HG03103 (cell line): ENCODE data around the gene TEFM.
"Not testable (repeated sequence)": the region's sequence is repeated elsewhere in the genome, so short reads cannot be mapped to it uniquely, and the experiment has no call there.

Source experiments
- ATAC-seq: cut with Tn5 transposase; IDR thresholded peaks from one replicate; pipeline ENCODE4 v1.9.1; 2021; ENCODE audit warnings: low read depth; ENCODE audit not compliant: unreplicated experiment

The TEFM gene

DNA sequence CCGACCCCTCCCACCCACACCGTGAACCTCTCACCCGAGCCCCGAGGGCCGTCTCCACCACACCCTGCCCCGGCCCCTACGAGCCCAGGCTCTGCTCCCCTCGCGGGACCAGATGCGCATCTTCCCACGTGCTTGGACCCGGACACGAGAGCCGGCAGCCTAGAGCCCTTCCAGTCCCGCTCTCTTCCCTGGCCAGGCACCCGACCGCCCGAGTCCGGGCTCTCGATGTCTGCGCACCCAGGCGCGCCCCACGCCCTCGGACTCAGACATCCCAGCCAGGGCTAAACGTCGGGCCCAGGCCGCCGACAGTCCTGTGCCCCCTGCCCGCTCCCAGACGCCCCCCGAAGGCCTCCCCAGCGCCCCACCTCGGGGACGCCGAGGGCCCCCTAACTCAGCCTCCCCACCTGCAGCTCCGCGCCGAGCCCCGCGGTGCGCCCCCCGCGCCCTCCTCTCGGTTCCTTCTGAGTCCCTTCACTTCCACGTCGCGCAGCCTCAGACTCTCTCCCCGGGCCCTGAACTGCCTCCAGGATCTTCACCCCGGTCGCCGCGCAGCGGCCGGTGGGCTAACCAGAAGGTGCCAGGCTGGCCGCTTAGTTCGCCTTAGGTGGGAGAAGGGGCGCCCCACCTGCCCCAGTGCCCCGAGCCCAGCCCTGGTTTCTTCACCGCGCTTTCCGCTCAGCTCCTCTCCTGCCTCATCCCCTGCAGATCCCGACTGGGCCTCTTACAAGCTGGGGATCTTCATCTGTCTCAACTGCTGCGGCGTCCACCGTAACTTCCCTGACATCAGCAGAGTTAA is 16.4 kb upstream of the TEFM start:
- no peak for ATAC-seq

DNA sequence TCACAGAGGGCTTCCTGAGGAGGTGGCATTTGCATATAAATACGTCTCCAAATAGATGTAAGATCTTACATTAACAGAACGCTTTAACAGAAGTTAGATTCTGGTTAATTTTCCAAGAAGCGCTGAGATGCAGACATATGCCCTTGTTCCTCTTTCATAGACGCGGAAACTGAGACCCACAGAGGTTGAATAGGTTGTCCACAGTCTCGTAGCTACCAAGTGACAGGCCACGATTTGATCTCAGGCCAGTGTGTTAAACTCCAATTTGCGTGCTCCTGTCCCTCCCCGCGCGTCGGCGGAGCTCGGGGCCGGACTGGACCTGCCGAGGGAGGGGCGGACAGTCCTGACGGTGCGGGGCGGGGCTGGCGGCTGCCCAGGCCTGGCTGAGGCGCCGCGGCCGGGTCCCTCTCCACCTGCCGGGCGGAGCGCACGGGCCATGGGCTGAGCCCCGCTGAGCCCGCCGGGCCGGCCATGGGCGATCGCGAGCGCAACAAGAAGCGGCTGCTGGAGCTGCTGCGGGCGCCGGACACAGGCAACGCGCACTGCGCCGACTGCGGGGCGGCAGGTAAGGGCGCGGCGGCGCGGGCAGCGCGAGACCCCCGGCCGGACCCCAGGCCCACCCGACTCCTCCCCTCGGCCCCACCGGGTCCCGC is 15.6 kb upstream of the TEFM start, which contains the start of gene ADAP2:
Gene ADAP2, plus strand, starts transcription at position 402 of the 653 bp plus-strand sequence. Its CDS starts 70 bp downstream, at position 472.
- ATAC-seq: no peak

DNA sequence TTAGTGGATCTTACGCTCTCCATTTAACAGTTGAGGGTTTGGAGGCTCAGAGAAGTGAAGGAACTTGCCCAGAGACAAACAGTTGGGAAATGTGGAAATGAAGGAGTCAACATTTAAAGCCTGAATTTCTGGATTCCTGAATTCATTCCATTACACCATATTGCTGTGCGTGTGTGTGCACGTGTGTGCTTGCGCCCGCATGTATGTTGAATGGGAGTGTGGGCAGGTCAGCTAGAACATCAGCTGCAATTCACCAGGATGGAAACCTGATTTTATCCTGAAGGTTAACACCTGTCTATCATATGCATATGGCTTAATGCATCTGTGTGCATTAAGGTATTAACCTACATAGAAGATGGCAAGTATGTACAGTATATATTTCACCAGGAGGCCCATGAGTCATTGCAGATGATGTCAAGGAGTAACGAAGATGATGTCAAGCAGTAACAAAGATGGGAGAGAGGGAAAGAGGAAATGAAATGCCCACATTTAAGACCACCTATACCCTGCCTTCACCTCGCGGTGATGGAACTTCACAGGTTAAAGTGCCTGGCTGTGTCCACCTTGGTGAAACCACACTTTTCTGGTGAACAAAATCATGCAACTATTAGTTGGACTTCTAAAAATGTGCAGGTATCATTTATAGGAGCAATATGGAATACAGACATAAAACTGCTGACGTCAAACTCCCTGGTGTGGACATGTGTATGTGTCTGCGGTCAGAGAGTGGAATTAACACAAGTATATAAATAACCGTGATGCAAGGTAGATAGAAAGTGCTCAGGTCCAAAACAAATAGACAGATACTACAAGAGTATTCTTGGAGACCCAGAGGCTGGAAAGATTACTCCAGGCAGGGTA is 14.9 kb upstream of the TEFM start:
- no peak for ATAC-seq

DNA sequence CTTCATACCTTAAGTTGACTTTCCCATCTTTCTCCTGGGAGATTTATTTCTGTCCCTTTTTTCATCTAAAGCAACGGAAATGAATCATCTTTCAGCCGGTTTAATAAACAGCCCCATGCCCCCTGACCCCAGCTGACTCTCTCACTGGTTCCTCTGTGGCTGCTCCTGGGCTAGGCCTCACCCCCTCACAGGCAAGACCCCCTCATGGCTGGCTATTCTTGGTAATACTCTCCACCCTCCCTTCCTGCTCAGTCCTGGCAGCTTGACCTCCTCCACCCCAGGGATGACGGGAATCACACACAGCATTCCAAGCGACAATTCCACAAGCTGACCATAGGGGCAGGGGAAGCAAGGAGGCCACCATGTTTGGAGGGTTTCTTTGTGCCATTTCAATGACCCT is 14.2 kb upstream of the TEFM start:
- no peak for ATAC-seq

DNA sequence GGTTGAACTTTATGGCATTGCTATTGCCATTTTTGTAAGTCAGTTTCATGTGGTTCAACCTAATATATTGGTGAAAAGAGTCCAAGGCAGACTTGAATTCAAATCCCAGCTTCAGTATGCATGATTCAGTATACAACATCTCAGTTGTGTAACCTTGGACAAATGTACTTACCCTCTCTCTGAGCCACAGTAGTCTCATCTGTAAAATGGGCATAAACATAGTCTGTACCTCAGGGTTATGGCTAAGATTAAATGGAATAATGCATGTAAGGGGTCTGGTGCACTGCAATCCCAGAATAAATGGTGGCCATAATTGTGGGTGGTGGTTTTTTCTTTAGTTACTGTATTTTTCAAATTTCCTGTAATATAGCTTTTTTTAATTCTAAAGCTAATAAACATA is 11.0 kb upstream of the TEFM start:
- ATAC-seq: no peak

DNA sequence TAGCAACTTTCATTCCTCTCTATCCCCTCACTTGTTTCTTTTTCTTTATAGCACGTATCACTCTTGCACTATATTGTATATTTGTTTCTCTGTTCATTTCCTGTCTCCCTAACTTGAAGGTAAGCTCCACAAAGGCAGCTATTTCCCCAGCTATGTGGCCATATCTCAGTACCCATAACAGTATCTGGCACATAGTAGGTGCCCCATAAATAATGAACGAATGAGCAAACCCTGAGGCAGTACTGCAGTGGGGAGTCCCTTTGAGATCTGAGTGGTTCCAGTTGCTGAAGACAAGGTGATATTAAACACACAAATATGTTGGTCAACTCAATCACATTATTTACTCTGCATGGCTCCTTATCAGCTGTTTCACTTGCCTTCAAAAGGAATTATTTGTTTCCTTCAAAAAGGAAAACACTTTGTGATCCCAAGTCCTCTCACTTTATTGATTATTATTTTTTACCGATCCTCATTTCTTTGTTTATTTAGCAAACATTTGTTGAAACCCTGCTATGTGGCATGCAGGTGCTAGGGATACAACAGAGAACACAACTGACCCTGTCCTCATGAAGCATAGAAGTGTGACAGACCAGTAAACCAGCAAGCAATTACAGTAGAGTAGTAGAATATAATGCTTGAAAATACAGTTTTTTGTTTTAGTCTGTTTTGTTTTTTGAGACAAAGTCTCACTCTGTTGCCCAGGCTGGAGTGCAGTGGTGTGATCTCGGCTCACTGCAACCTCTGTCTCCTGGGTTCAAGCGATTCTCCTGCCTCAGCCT is 10.0 kb upstream of the TEFM start:
- no peak for ATAC-seq

DNA sequence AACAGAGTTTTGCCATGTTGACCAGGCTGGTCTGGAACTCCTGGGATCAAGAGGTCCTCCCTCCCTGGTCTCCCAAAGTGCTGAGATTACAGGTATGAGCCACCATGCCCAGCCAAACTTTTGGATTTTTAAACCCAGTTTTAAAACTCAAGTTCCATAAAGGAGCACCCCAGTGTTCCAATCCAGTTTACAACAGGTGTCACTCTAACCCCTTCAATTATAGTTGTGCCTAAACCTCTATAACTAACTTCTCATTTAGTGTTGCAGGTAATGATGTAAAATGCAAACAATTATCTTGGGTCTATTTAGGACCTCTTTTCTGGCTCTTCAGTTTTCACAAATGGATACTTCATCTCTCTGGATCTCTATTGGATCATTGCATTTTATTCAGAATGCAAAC is 7.9 kb upstream of the TEFM start:
- ATAC-seq: no peak

DNA sequence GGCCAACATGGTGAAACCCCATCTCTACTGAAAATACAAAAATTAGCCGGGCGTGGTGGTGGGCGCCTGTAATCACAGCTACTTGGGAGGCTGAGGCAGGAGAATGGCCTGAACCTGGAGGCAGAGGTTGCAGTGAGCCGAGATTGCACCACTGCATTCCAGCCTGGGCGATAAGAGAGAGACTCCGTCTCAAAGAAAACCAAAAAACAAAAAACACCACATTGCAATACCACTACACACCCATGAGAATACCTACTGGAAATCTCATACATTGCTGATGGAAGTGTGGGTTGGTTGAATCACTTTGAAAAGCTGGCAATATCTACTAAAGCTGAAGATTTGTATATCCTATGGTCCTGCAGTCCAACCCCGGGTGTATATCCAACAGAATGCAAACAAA is 4.1 kb upstream of the TEFM start:
- not testable (repeated sequence) for ATAC-seq

DNA sequence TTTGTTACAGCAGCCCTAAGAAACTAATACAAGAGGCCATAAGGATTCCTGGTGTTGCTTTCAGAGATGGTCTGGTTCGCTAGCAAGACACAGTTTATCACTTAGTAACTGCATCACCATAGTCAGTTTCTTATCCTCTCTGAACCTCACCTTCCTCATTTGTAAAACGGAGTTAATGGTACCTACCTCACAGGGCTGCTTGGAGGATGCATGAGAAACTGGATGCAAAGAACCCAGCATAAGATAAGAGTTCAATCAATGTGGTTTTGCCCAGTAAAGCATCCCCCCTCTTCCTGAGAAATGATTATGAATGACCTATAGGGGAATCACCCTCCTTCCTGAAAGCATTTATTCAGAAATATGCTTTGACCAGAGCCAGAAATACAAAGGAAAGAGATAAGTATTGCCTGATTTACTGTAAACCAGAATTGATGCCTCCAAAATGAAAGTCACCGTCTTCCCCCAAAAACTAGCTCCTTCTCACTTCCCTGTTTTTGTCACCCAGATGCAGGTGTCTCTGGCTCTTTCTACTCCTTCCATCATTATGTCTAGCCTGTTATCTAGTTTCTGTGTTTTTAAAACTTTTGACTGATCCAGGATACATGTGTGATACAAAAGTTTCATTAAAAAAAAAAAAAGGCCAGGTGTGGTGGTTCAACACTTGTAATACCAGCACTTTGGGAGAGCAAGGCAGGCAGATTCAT is 2.8 kb upstream of the TEFM start:
- no peak for ATAC-seq

DNA sequence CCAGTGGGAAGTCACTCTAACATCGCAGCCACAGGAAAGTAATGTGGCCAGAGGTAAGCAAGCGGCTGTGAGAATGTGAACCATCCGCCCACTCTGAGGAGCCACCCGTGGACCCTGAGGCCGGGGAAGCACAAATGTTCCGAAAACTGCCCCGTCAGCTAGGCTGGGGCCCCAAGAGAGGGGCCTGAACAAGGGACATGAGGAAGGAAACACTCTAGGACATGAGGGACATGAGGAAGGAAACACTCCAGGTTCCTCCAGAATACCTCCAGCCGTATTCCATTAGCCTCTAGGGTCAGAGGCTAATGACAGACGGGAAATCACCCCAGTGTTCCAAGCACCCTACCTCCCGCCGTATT is 317 bp downstream of the TEFM start:
- no peak for ATAC-seq

DNA sequence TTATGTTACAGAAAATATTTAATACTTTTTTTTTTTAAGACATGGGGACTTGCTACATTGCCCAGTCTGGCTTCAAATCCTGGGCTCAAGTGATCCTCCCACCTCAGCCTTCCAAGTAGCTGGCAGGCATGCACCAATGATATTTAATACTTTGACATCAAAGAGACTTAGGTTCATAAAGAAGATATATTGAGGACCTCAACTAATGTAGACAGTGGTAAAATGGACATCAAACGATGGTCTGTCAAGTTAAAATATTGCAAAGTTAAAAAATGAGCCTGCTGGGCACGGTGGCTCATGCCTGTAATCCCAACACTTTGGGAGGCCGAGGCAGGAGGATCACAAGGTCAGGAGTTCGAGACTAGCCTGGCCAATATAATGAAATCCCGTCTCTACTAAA is 8.7 kb downstream of the TEFM start:
- no peak for ATAC-seq

DNA sequence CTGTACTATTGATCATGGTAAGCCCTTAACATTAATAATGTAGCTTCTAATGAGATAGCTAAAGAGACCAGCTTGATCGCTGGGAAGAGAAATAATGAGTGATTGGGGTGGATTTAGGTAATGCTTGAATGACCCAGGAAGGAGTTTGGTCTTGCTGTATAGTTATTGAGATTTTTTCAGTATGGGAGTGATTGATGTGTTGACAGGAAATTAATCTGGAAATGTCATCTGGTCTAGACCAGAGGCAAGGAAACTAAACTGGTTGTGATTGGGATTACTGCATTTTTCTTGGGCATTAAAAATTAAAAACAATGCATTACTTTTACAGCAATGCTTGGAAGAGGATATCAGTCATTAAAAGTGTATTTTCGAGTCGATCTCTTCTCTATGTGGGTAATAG is 11.8 kb downstream of the TEFM start:
- ATAC-seq: no peak

DNA sequence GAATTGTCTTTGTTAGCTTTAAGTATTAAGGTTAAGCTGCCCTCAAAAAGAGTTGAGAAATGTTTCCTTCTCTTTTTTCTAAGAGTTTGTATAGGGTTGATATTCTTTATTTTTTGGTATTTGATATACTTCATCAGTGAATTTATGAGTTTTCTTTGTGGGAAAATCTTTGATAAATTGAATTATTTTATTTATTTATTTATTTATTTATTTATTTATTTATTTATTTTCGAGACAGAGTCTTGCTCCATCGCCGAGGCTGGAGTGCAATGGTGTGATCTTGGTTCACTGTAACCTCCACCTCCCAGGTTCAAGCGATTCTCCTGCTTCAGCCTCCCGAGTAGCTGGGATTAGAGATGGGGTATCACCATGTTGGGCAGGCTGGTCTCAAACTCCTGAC is 19.9 kb downstream of the TEFM start:
- ATAC-seq: no peak

DNA sequence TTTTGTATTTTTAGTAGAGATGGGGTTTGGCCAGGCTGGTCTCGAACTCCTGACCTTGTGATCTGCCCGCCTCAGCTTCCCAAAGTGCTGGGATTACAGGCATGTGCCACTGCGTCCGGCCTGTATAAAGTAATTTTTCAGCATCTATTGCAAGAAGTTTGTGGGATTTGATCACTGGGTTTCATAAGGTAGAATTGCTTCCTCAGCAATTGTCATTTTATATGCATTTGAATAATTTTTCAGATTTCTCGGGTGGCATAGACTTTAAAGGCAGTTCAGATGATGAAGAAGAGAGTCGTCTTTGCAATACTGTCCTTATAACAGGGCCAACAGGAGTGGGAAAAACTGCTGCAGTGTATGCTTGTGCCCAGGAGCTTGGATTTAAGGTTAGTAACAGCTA is 37.0 kb downstream of the TEFM start:
- no peak for ATAC-seq

DNA sequence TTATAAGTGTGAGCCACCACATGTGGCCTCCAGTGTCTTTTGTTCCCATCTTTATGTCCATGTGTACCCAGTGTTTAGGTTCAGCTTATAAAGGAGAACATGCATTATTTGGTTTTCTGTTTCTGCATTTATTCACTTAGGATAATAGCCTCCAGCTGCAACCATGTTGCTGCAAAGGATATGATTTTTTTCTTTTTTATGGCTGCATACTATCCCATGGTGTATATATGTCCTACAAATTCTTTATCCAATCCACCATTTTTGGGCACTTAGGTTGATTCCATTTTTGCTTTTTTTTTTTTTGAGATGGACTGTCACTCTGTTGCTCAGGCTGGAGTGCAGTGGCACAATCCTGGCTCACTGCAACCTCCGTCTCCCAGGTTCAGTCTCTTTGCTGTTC is 41.4 kb downstream of the TEFM start:
- ATAC-seq: no peak

DNA sequence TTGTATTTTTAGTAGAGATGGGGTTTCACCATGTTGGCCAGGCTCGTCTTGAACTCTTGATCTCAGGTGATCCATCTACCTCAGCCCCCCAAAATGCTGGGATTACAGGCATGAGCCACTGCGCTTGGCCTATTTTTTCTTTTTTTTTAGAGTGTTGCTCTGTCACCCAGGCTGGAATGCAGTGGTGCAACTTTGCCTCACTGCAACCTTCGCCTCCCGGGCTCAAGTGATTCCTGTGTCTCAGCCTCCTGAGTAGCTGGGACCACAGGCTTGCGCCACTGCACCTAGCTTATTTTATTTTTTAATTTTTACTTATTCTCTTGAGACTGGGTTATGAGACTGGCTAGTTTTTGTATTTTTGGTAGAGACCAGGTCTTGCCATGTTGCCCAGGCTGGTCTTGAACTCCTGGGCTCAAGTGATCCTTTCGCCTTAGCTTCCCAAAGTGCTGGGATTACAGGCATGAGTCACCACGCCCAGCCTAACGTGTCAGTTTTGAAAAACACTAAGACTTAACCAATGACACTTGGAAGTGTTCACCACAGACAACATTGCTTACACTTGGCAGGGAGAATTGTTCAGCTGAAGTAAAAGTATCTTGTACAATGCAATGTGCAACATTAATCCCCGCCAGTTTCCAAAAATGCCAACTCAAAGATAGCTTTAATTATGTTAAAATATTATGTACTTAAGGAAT is 47.3 kb downstream of the TEFM start:
- ATAC-seq: no peak

DNA sequence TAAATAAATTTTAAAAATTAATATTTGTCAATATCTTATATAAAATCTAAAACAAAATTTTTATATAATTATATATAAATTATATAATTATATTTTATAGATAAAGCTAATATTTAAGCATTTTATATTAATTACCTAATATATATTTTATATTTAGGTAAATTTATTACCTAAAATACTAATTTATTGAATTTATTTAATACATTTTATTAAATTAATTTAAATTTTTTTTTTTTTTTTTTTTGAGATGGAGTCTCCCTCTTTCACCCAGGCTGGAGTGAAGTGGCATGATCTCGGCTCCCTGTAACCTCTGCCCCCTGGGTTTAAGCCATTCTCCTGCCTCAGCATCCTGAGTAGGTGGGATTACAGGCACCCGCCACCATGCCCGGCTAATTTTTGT is 51.9 kb downstream of the TEFM start:
- ATAC-seq: no peak
